ENCODE data around the gene HFM1.

DNA sequence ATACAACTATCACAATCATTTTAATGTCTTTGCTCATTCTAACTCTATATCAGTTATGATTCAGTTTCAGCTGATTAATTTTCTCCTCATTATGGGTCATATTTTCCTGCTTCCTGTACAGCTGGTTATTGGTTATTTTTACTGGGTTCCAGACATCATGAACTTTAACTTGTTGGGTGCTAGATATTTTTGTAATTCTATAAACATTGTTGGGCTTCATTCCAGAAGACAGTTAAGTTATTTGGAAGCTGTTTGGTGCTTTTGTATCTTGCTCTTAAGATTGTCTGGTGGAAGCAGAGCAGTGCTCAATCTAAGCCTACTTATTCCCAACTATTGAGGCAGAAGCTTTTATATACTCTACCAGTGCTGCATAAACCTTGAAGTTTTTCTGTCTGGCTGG is 34.4 kb upstream of the HFM1 start:
- TF ChIP-seq, protein P1, sequence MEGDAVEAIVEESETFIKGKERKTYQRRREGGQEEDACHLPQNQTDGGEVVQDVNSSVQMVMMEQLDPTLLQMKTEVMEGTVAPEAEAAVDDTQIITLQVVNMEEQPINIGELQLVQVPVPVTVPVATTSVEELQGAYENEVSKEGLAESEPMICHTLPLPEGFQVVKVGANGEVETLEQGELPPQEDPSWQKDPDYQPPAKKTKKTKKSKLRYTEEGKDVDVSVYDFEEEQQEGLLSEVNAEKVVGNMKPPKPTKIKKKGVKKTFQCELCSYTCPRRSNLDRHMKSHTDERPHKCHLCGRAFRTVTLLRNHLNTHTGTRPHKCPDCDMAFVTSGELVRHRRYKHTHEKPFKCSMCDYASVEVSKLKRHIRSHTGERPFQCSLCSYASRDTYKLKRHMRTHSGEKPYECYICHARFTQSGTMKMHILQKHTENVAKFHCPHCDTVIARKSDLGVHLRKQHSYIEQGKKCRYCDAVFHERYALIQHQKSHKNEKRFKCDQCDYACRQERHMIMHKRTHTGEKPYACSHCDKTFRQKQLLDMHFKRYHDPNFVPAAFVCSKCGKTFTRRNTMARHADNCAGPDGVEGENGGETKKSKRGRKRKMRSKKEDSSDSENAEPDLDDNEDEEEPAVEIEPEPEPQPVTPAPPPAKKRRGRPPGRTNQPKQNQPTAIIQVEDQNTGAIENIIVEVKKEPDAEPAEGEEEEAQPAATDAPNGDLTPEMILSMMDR (IDR thresholded peaks at IDR 0.05): no peak
- TF ChIP-seq POLR2A (IDR thresholded peaks at IDR 0.05): no peak

All from breast epithelium (tissue), 3 donors.